ENCODE results near the gene KHDRBS2. TPM values are rescaled to one million over a fixed set of nuclear protein-coding genes. Genes with fewer than 3 reads are reported as not detected.

KHDRBS2 gene
- total RNA-seq, 1 experiment from 2014 or later = not detected

- DNase-seq (ENCODE audit: low spot score) = no peak
These were observed 110.8 kb downstream of the KHDRBS2 start for GRCh38 chr6:62175195-62175594.

DNA sequence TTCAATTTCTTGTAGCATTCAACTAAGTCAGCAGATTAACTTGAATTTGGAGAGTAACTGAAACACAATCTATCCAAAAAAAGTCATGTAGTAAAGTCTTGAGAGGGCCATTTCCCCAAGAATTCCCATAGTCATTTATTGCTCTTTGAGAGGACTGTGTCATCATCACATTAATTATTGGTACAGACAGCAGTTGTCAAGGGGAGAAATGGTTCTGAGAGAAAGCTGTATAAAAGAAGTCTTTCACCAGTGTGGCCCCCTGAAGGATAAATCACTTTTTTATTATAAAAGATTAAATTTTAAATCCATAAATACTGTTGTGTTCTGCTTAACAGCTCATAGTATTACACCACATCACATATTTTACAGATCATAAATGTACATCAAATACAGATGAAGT is 111.5 kb downstream of the KHDRBS2 start:
- DNase-seq (ENCODE audit: low spot score) = no peak

- no peak for DNase-seq (ENCODE audit: low spot score)
These were observed 118.3 kb downstream of the KHDRBS2 start for GRCh38 chr6:62167736-62168135.

GRCh38 chr6:62162858-62163257 is 123.2 kb downstream of the KHDRBS2 start:
- DNase-seq (ENCODE audit: low spot score) = no peak

- DNase-seq (ENCODE audit: low spot score) = no peak
These were observed 133.2 kb downstream of the KHDRBS2 start for GRCh38 chr6:62152796-62153195.

DNA sequence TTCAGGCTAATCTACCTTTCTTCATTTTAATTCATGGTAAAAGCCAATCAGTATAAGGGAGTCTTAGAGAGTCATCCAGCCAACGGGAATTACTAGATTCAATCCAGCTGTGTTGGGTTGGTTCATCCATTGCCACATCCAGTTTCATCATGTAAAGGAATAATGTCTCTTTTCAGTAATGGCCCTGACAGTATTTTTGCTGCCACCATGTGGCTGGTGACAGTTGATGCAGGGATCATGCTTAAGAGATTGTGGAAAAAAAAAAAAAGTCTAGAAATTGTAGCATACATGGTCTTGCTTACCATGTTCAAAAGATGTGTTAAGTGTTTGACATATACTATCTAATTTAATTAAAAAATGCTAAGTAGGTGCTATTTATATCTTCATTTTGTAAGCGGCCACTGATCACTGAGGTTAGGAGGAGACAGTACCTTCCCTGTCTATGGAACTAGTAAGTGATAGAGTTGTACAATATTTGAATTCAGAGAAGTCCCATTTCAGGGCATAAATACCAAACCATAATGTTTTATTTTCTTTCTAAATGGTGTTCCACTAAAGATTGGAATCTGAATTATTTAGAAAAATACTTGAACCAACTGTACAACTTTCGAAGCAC is 135.9 kb downstream of the KHDRBS2 start:
- peak; percentile 63 for DNase-seq (ENCODE audit: low spot score)

DNA sequence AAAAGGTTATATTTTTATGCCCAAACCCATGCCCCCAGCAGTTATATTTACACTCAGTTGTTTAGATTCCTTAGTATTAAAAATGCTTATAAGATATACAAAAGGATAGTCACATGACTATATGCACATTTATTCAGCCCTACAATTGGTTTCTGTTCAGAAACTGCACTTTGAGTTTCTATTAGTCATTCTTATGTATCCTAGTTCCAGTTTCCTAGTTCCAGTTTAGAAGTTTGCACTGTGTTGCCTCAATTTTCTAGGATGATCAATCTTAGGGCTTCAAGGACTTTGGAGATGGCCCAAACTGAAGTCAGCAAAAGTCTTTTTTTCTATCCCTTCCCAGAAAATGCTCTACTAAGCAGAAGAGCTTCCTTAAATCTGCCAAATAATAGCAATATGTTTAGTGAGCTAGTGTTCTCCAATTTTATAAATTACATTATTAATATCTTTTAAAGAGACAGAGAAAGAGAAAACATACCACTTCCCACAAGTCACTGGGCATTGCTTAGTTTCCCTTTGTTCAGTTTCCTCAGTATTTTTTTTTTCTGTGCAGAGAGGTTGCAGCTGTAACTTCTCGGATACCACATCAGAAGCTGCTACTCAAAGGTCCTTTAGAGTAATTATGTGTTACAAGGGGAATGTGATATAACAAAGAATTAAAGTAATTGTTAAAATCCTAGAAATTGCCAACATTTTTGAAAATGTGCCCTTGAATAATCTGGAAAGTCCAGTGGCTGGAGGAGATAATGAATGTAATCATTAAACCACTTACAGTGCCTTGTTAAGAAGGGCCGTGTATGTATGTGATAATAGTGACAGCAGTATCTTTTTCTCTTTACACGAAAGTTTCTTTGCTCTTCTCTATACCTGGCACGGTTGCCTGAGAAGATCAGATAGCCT is 138.8 kb downstream of the KHDRBS2 start:
- no peak for DNase-seq (ENCODE audit: low spot score)

DNA sequence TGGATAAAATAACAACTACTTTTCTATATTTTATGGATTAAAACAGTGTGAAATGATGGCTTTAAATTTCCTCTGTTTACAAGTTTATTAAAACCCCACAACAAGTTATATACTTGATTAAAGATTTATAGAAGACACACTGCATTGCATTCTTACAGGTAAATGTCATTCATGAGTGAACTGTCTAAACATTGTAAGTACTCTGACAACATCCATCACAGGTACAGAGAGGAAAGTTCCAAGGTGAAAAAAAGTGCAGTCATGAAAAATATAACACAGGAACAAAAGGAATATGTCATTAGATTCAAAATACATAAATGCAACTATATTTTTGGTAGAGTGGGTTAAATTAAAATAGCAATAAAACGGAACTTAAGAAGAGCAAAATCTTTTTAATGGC is 156.9 kb downstream of the KHDRBS2 start:
- DNase-seq (ENCODE audit: low spot score) = no peak

DNA sequence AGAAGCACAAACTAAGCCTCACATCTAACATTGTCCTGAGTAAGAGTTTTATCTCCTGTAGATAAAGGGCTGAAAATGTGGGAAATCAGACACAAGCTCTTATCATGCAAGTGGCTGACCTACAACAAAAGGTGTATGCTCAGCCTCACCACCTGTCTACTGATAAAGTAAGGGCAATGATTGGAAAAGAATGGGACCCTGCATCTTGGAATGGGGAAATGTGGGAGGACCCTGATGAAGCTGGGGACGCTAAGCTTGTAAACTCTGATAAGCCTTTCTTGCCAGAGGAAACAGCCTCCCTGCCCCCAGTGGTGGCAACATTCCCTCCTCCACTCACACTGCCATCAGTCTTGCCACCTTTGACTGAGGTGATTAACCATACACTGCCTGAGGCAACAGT is 166.6 kb downstream of the KHDRBS2 start:
- DNase-seq (ENCODE audit: low spot score) = no peak

DNA sequence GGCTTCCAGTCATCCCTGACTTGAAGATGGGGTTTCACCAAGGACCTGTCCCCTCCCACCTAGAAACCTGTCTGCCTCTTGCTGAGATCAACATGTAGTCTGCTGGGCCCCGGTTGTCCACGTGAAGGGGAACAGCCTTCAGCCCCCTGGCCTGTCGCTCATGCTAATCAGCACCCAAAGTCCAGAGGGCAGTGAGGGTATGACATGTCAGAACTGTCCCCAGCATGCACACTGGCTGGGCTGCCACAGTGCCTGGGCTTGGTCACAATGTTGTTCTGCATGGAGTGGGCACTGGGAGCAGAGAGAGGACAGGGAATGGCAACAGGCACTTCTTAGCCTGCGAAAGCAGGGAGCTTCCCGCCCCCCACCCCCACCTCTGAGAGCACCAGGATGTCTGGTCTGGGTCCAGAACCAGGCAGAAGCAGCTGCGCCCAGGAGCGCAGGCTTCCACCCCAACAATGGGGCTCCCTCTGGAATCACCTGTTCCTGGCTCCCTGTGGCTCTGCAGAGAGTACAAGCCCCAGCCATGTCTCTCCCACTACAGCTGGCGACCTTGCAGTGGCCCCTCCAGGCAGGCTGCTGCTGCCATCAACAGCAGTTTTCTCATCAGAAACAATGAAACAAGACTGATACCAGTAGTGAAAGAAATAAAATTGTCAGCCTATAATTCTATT is 182.7 kb downstream of the KHDRBS2 start:
- DNase-seq (ENCODE audit: low spot score) = no peak

GRCh38 chr6:62102387-62102786 is 183.6 kb downstream of the KHDRBS2 start:
- no peak for DNase-seq (ENCODE audit: low spot score)

GRCh38 chr6:62090442-62091229 is 195.4 kb downstream of the KHDRBS2 start:
- DNase-seq (ENCODE audit: low spot score) = no peak

- DNase-seq (ENCODE audit: low spot score) = no peak
These were observed 196.2 kb downstream of the KHDRBS2 start for GRCh38 chr6:62089781-62090180.

DNA sequence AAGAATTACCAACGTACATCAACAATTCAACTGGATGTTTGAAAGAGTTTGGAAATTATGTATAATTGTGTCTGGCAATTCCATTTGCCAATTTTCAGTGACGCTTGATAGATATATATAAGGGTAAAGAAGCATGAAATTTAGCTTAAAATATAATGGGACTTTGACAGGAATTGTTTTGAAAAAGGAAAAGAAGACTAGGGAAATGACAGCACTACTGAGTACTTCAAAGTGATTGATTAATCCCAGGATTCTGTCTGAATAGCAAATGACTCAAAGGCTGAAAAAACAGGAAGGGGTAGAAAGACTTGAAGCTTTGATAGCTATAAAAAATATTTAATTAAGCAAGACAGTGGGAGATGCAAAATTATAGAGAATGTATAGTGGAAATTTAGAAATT is 200.0 kb downstream of the KHDRBS2 start:
- DNase-seq (ENCODE audit: low spot score) = no peak

DNA sequence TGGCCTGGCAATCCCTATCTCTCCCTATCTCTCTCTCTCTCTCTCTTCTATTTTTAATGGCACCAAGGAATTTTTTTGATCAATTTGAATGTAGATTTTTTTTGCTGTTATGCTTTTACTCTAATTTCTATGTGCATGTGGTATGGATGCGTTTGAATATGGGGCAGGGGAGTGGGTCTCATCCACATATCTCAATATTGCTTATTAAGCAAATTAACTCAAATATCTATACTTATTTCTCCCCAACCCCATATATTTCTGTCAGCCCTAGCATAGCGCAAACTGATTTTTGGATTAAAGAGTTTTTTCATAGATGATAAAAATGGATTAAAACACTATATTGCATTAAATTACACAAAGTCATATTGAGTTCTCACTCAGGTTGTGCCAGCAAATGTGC is 210.2 kb downstream of the KHDRBS2 start:
- no peak for DNase-seq (ENCODE audit: low spot score)

DNA sequence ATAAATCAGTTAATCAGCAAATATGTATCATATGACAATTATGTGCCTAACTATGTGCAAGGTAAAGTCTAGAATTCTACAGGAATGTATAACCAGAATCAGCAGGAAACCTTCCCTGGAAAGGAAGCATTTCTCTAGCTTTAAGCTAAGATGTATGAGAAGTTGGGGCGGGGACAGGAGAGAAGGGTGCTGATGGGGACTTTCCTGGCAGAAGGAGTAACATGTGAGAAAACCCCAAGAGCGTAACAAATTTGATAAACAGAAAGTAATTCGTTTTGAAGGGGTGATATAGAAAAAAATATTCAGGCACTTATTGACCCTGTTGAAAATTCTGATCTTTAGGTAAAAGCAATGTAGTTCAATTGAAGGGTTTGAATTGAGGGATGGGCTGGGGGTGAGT is 226.1 kb downstream of the KHDRBS2 start:
- no peak for DNase-seq (ENCODE audit: low spot score)

DNA sequence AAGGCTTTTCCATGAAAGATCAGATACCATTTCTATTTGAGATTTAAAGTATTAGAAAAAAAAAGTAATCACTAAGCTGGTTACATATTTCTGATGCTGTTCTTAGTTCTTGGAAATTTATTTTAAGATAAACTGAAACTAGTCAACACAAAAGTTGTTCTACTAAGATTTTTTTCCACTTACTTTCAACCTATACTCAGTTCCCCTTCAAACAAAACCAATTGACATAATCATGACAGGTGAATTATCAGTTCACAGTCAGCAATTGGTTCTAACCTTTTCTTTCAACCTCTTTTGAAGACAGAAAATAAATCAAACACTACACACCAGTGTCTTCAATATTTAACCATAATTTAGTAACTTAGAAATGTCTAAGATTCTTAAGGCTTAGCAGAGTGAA is 228.7 kb downstream of the KHDRBS2 start:
- DNase-seq (ENCODE audit: low spot score) = no peak

GRCh38 chr6:62045502-62045901 is 240.5 kb downstream of the KHDRBS2 start:
- no peak for DNase-seq (ENCODE audit: low spot score)

DNA sequence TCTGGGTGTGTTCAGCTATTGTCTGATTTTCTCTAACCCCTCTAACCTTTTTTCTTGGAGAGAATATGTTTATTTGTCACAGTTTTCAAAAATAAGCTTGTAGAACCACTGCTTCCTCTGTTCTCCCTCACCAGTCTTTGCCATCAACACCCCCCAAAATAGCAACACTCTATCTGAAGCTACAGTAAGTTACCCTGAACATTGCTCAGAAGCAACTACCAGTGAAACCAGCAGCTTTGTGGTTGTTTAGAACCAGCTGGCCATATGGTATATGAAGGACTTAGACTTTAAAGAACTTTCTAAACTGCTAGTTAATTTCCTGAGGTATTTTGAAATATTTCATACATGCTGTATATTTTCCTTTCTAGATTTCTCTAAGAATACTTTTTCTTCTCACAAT is 242.9 kb downstream of the KHDRBS2 start:
- DNase-seq (ENCODE audit: low spot score) = no peak

DNA sequence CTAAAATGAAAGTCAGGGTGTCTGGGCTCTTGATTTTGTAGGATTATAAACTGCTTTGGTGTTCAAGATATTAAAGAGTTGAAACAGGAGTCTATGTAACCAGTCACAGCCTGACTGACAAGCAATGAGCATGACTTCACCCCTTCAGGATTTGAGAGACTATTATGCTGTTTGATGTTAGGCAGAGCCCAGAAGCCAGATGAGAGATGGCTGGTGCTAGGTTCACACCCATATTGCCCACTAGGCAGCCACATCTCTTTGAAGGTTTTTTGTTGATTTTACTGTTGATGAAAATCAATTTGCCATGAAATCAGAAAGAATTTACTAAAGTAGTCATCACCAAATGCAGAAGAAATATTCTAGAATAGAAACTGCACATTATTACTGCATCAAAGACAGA is 243.6 kb downstream of the KHDRBS2 start:
- DNase-seq (ENCODE audit: low spot score) = no peak

DNA sequence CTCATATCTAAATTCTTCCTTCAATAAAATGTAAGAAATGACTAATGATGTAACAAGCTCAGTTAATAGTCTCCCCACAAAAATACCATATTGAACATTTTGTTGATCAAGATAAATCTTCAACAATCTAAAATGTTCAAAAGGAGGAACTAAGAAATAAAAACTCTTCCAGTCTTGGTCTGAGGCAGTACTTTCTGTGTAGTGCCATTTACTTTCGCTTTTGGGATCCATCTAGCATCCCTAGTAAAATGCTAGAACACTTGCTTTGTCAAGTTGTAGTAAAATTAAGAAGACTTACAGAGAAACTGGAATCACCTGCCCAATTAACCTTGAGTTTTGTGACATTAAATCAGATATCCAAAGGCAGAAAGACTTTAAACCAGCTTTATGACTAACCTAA is 246.4 kb downstream of the KHDRBS2 start:
- no peak for DNase-seq (ENCODE audit: low spot score)

- no peak for DNase-seq (ENCODE audit: low spot score)
These were observed 248.6 kb downstream of the KHDRBS2 start for GRCh38 chr6:62037445-62037844.
